ENCODE results near the gene HIVEP3.

HIVEP3 gene

GRCh38 chr1:41775956-41776585, 142.7 kb downstream of the HIVEP3 start:
- no peak for TF ChIP-seq CTCF (IDR thresholded peaks at IDR 0.05)
- Histone ChIP-seq H3K4me3 (no peak overlapping the region), H3K27me3 (no peaks in the 10 kb centered on the region), H3K27ac (no peak overlapping the region), H3K4me1 (peaks cover 0 to 22% (median 4%) of the 10 kb centered on the region in 4 donors), H3K36me3 (no peaks in the 10 kb centered on the region), H3K9me3 (no peaks in the 10 kb centered on the region)
- DNase-seq: peak in 1 of 2 donors; percentile 40
- intact Hi-C loops (cut with DNase I; ENCODE audit: low total_unique reads): no loop called here

DNA sequence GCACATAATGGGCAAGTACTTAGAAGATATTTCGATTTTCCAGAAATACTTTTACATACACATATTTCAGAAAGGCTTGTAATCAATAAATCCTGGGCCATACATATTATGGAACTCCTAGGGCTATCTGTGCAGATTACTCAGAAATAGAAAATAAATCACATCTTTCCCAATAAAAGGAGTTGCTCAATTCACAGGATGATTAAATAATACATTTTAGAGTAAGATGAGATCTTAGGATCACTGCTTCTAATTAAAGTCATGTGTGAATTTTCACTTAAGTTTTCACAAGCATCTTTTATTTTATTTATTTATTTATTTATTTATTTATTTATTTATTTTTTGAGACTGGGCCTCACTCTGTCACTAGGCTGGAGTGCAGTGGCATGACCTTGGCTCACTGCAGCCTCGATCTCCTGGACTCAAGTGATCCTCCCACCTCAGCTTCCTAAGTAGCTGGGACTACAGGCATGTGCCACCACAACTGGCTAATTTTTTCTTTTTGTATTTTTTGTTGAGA, 144.2 kb downstream of the HIVEP3 start:
- Histone ChIP-seq H3K36me3 (no peaks in the 10 kb centered on the region), H3K27me3 (no peaks in the 10 kb centered on the region), H3K9me3 (no peaks in the 10 kb centered on the region), H3K4me1 (peaks cover 0 to 22% (median 4%) of the 10 kb centered on the region in 4 donors), H3K27ac (no peak overlapping the region), H3K4me3 (no peak overlapping the region)
- TF ChIP-seq CTCF (IDR thresholded peaks at IDR 0.05): no peak
- intact Hi-C loops (cut with DNase I; ENCODE audit: low total_unique reads): no loop called here
- no peak for DNase-seq

- no peak for DNase-seq
- intact Hi-C loops (cut with DNase I; ENCODE audit: low total_unique reads): no loop called here
Observed at GRCh38 chr1:41773842-41774241, 144.9 kb downstream of the HIVEP3 start.

DNA sequence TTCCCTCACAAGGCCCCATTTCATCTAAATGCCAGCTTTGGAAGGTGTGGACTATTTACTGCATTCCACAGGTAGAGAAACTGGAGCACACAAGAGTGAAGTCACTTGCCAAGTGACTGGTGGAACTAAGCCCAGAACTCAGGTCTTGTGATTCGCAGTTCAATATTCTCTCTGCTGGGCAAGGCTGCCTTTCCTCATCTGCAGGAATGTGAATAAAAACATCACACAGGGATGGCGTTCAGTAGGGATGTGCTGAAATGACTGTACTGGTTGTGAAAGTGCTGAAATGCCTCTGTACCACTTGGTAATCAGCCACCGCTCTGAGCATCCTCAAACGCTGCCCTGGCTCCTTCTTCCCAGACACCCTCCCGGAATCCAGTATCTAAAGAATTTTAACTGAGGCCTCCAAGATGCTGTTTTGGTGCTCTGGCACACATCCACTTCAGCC, 145.6 kb downstream of the HIVEP3 start:
- TF ChIP-seq CTCF (IDR thresholded peaks at IDR 0.05): no peak
- DNase-seq: peak in 1 of 2 donors; percentile 57
- peaks cover 0 to 22% (median 4%) of the 10 kb centered on the region in 4 donors for H3K4me1 ChIP-seq
- intact Hi-C loops (cut with DNase I; ENCODE audit: low total_unique reads): no loop called here
- H3K36me3 ChIP-seq: no peaks in the 10 kb centered on the region
- H3K4me3 ChIP-seq: no peak overlapping the region
- no peaks in the 10 kb centered on the region for H3K27me3 ChIP-seq
- H3K9me3 ChIP-seq: no peaks in the 10 kb centered on the region
- no peak overlapping the region for H3K27ac ChIP-seq

More at GRCh38 chr1:41773842-41774241, 144.9 kb downstream of the HIVEP3 start:
- Histone ChIP-seq H3K27ac (no peak overlapping the region), H3K27me3 (no peaks in the 10 kb centered on the region), H3K36me3 (no peaks in the 10 kb centered on the region), H3K4me1 (peaks cover 0 to 22% (median 4%) of the 10 kb centered on the region in 4 donors), H3K9me3 (no peaks in the 10 kb centered on the region), H3K4me3 (no peak overlapping the region)
- no peak for TF ChIP-seq CTCF (IDR thresholded peaks at IDR 0.05)

DNA sequence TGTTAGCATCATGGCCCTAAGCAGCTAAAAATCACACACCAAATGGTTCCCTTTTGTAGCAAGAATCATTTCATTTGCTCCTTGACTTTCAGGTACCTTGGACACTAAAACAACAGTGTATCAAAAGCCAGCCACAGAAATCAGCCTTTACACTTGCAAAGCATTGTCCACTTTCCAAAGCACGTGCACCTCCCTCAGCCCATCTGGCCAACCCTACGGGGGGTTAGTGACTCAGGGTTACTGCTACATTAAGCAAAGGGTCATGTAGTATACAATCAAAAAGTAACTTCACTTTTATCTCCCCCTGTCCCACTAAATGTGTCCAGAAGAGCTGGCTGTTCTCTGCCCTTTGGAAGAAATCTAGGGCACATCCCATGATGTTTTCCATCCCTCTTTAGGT, 149.7 kb downstream of the HIVEP3 start:
- H3K4me3 ChIP-seq: no peak overlapping the region
- no peak overlapping the region for H3K27ac ChIP-seq
- intact Hi-C loops (cut with DNase I; ENCODE audit: low total_unique reads): no loop called here
- no peaks in the 10 kb centered on the region for H3K36me3 ChIP-seq
- H3K27me3 ChIP-seq: no peaks in the 10 kb centered on the region
- TF ChIP-seq CTCF (IDR thresholded peaks at IDR 0.05): no peak
- H3K9me3 ChIP-seq: no peaks in the 10 kb centered on the region
- peaks cover 0 to 22% (median 4%) of the 10 kb centered on the region in 4 donors for H3K4me1 ChIP-seq
- DNase-seq: peak in 1 of 2 donors; percentile 19

All from tibial artery (tissue), 4 donors.